Measurements from ENCODE around the gene COL4A2.

COL4A2 gene

GRCh38 chr13:110291286-110291685, 15.8 kb upstream of the COL4A2 start:
- no peak for DNase-seq

- no peak for DNase-seq
Measured at GRCh38 chr13:110293037-110293436, 14.0 kb upstream of the COL4A2 start.

- DNase-seq, result no peak
Measured at GRCh38 chr13:110293649-110294048, 13.4 kb upstream of the COL4A2 start.

GRCh38 chr13:110294146-110294545, 12.9 kb upstream of the COL4A2 start:
- no peak for DNase-seq

- no peak for DNase-seq
Measured at GRCh38 chr13:110294622-110295021, 12.5 kb upstream of the COL4A2 start.

- no peak for DNase-seq
Measured at GRCh38 chr13:110297011-110297410, 10.1 kb upstream of the COL4A2 start.

DNA sequence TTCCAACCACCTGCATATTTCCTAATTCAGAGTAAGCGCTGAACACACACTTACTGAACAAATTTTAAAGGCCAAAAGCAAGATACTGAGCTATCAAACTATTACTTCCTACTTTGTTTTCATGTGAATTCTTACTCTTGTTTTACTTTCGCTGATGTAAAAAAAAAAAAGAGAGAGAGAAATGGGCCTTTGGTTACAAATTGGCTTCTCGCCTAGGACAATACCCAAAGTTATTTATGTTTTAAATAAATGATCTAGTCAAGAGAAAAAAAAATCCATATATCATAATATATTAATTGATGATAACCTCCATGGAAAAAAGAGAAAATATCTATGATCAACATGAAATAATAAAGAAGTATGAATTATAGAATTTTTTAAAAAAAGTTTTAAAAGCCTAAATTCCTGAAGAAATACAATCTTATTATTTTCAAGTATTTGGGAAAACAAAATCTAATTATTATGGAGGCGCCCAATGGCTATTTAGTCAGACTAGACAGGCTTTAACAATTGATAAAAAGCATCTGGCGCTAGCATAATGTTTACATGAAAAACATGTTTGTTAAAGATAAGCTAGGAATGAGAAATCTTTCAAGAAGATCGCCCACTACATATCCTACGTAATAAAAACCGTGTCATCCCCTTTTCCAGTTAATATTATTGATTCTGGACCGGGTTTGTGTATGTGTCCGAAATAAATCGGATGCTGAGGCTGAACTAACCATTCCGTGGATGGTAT, 9.1 kb upstream of the COL4A2 start:
- DNase-seq, result no peak

DNA sequence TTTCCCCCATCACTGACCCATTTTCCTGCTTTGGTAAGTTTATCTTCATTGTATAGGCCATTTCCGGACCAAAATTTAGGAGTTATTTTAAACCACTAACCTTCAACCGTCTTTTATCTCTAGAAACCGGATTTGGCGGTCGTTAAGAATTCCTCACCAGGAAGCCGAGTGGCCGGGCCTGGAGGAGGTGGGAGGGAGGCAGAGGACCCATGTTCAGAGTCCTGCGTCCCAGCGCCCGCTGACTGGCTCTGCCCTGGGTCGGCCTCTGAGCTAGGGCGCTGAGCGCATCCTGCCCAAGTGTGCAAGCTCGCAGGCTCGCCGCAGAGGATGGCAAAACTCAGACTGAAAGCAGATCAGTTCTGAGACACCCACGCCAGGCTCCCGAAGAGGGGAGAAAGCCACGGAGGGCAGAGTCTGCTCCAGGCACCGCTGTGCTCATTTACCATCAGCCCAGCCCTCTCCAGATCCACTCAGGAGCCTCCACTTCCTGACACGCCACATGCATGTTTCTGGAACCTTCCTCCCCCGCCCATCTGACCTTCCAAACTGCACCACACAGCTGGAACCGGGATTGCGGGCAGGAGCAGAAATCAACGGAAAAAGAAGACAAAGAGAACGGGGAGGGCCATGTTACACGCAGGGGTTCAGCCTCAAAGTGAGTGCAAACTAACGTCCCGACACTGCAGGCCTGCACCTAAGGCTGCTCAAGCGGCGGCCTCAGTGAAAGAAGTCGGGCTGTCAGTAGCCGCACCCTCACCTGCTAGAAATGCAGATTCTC, 8.4 kb upstream of the COL4A2 start:
- DNase-seq, result no peak

- DNase-seq, result no peak
Measured at GRCh38 chr13:110299283-110299840, 7.7 kb upstream of the COL4A2 start.

GRCh38 chr13:110300090-110300815, 6.8 kb upstream of the COL4A2 start:
- no peak for DNase-seq

DNA sequence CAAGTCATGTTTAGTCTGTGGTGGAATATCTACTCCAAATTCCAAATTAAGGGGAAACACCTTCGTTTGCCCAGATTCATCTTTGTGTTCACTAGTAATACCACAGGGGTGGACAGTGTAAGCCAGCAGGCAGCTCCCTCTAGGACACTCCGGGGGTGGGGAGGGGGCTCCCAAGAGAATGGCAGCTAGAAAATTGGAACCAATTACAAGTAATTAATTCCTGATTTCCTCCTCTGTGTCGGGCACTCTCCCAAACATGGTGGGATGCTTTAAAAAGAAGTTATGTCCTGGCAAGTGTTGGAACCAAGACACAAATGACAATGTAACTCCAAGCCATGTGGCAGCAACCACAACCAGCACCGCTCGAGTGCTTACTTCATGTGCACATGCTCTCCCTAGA, 6.0 kb upstream of the COL4A2 start:
- no peak for DNase-seq

- no peak for DNase-seq
Measured at GRCh38 chr13:110301606-110302553, 5.2 kb upstream of the COL4A2 start.

- no peak for DNase-seq
Measured at GRCh38 chr13:110302997-110303396, 4.1 kb upstream of the COL4A2 start.

- no peak for DNase-seq
Measured at GRCh38 chr13:110303644-110304043, 3.4 kb upstream of the COL4A2 start.

- DNase-seq, result no peak
Measured at GRCh38 chr13:110304256-110304655, 2.8 kb upstream of the COL4A2 start.

DNA sequence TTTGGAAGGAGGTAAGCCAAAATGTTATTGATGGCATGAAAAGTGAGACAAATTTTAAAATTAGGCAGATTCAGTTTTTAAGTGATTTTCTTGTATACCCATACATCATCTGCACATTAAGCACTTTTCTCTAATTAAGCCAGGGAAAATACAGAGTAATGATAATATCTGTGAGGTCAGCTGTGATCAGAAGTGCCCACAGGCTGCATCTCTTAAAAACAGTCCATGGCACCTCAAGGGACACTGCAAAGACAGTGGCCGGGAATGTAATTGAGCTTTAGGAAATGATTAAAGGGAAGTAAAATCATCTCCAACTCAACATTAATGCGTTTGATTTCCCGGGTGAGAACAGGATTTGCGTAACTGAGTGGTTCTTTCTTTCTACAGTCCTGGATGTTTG, 2.1 kb upstream of the COL4A2 start:
- no peak for DNase-seq

- no peak for DNase-seq
Measured at GRCh38 chr13:110305544-110305943, 1.5 kb upstream of the COL4A2 start.

DNA sequence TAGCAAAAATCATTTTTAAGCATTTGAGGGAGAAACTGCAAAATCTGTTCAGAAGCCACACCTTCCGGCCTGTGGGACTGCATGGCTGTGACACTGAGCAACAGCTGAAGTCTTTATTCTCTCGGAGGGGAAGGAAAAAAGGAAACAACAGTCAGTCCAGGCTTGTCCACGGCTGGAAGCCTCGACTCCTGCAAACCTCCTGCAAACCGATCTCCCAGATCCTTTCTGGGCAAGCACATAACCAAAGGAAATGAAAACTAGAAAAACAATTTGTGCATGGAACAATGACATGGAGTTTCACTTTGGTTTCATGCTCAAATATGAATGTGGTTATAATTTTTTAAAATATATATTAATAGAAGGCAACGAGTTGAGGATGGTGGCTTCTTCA, 1.1 kb upstream of the COL4A2 start:
- no peak for DNase-seq

GRCh38 chr13:110306340-110306959, 634 bp upstream of the COL4A2 start:
- no peak for DNase-seq

DNA sequence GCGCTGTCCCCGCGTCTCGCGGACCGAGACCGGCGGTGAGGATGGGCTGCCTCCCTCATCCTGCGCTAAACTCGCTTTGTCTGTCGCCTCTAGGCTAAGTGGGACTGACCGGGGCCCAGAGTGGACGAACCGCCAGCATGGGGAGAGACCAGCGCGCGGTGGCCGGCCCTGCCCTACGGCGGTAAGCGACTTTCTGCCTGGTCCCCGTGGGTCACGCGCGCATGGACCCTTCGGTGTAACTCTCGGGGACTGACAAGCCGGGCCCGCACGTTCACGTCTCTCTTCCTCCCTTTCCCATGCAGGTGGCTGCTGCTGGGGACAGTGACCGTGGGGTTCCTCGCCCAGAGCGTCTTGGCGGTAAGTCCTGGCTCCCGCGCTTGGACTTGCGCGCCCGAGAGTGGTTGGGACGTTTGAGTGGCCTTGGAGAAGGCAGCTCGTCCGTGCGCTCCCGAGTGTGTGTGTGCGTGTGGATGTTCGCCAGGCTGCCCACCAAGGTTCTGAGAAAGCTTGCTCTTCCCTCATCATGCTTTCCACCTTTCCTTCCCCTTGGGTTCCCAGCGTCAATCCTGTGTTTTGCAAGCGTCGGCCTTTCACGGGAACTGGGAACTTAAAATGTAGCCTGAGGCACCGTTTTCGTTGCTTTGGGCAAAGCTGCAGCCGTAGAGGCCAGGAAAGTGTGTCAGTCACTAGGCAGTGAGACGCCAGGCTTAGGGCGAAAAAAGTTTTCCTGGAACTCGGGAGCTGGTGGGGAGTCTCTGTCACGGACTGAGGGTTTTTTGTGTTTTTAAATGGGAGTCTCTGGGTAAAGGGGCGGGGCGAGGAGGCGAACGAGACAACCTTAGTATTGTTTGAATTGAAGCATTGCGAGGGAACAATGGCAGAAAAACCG, 927 bp downstream of the COL4A2 start:
- no peak for DNase-seq
